ENCODE data around the gene TRMT1. TPM values are rescaled to one million over a fixed set of nuclear protein-coding genes. Genes with fewer than 3 reads are reported as not detected.
"Not testable (repeated sequence)": the region's sequence is repeated elsewhere in the genome, so short reads cannot be mapped to it uniquely, and the experiment has no call there.

Gene TRMT1
- total RNA-seq, 1 donor from 2014 or later = 28.0 TPM

DNA sequence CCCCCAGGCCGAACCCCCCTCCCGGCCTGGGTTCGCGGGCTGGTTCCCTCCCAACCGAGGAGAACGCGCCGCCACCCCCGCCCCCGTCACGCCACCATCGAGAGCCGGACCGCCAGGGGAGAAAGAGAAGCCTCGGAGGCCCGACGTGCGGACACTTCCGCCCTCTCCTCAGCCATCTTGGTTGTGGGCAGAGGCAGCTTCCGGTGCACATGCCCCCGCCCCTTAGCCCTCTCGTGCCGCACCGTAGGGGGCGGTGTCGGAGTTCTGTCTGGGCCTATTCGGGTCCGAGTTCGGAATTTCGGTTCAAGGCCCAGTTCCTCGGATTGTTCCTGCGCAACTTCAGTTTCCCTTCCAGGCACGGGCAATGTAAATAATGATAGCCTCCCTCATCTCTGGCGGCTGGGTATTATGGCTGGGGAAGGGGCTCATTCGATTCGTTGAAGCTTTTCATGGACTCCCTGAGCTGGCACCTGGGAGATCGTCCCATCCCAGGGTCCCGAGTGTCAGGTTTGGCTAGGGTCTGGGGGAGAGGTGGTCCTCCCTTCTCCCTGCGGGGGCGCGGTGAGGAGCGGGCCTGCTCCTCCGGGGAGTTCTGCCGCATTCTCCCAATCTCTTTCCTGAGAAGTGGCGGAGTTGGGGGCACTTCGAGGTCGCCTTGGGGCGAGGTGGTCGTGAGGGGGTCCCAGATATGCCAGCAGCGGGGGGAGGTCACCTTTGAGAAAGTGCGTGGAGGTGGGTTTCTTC is 33.8 kb upstream of the TRMT1 start, which contains the start of the genes IER2 and STX10:
IER2 (plus strand) TSS at position 225 of the 744 bp plus-strand sequence. CDS start 2,776 bp downstream, outside the sequence.
STX10 (minus strand) TSS at position 189 of the 744 bp plus-strand sequence. CDS start 202 bp downstream, outside the sequence.
- peaks cover 23% of the 10 kb centered on the region for H3K4me1 ChIP-seq

DNA sequence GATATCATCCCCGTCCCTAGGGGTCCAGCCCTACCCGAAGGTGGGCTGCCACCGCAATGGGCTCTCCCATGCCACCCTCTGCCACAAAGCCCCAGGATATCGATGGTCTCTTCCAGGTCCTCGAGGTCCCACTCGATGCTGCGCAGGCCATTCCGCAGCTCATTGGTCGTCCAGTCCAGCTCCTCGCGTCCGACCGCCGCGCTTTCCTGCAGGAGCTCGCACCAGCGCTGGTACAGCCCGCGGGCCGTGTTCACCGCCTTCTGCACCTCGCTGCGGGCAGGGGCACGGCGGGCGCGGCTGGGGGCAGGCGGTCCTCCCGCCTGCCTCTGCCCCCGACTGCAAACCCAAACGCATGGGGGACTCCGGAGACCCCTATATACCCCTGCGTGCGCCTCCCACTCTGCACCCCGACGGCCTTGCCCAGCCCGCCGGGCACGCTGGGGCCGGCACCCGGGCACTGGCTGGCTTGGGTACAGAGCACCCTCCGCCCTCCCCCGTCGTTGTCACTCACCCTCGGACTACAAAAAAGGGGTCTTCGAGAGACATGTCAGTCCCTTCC is 33.2 kb upstream of the TRMT1 start:
- H3K27me3 ChIP-seq = no peaks in the 10 kb centered on the region
- peaks cover 0 to under 1% of the 10 kb centered on the region in 2 donors for H3K36me3 ChIP-seq
- H3K4me1 ChIP-seq = peaks cover 16% of the 10 kb centered on the region
- H3K27ac ChIP-seq = peak overlapping the region; percentile 98
- no peaks in the 10 kb centered on the region for H3K9me3 ChIP-seq
- no peak for DNase-seq (ENCODE audit: extremely low spot score in 2 of 2)
- intact Hi-C loops (cut with DNase I) = loop anchor here (5.0 to 10.0 kb wide), 3 partner anchors 47 to 695 kb away; partner anchors contain the start of gene LYL1
- H3K4me3 ChIP-seq = peak overlapping the region; percentile 82 to 91
- TF ChIP-seq, protein P1, sequence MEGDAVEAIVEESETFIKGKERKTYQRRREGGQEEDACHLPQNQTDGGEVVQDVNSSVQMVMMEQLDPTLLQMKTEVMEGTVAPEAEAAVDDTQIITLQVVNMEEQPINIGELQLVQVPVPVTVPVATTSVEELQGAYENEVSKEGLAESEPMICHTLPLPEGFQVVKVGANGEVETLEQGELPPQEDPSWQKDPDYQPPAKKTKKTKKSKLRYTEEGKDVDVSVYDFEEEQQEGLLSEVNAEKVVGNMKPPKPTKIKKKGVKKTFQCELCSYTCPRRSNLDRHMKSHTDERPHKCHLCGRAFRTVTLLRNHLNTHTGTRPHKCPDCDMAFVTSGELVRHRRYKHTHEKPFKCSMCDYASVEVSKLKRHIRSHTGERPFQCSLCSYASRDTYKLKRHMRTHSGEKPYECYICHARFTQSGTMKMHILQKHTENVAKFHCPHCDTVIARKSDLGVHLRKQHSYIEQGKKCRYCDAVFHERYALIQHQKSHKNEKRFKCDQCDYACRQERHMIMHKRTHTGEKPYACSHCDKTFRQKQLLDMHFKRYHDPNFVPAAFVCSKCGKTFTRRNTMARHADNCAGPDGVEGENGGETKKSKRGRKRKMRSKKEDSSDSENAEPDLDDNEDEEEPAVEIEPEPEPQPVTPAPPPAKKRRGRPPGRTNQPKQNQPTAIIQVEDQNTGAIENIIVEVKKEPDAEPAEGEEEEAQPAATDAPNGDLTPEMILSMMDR (IDR thresholded peaks at IDR 0.05) = no peak
- TF ChIP-seq POLR2AphosphoS5 (IDR thresholded peaks at IDR 0.05; ENCODE audit: insufficient read depth in 1 of 2, low read depth in 1 of 2) (no peak), POLR2A (IDR thresholded peaks at IDR 0.05) (no peak)

More for the DNA sequence above, 33.8 kb upstream of the TRMT1 start, which contains the start of the genes IER2 and STX10:
- Histone ChIP-seq H3K27ac (peak within 1 kb of the TSS; percentile 98), H3K4me3 (peak within 1 kb of the TSS; percentile 82 to 91), H3K27me3 (no peaks in the 10 kb centered on the region), H3K9me3 (no peaks in the 10 kb centered on the region), H3K36me3 (no peaks in the 10 kb centered on the region)
- intact Hi-C loops (cut with DNase I) = loop anchor here (5.0 to 10.0 kb wide), 2 partner anchors 48 to 694 kb away; partner anchors contain the start of gene LYL1
- peak; percentile 95 to 99 for TF ChIP-seq POLR2AphosphoS5 (IDR thresholded peaks at IDR 0.05; ENCODE audit: insufficient read depth in 1 of 2, low read depth in 1 of 2)
- peak in 1 of 2 donors; percentile 91 for TF ChIP-seq POLR2A (IDR thresholded peaks at IDR 0.05)
- TF ChIP-seq, protein P1 (IDR thresholded peaks at IDR 0.05) = peak; percentile 53 to 59 (median 54)
- peak in 1 of 2 donors; percentile 98 for DNase-seq (ENCODE audit: extremely low spot score in 2 of 2)

DNA sequence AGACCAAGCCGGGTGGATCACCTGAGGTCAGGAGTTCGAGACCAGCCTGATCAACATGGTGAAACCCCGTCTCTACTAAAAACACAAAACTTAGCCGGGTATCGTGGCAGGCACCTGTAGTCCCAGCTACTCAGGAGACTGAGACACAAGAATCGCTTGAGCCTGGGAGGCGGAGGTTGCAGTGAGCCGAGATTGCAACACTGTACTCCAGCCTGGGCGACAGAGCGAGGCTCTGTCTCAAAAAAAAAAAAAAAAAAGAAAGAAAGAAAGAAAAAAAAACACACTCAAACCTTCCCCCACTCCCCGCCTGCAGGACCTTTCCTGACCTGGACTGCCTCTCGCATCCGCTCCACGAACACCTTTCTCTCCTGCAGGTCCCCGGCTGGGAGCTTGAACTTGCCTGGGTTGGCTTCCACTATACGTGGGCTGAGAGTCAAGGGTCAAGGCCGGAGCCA is 32.7 kb upstream of the TRMT1 start:
- DNase-seq (ENCODE audit: extremely low spot score in 2 of 2); H3K9me3 ChIP-seq; H3K36me3 ChIP-seq; H3K27me3 ChIP-seq: not testable (repeated sequence)
- Histone ChIP-seq H3K27ac (peak overlapping the region; percentile 98), H3K4me1 (peaks cover 14% of the 10 kb centered on the region), H3K4me3 (peak overlapping the region; percentile 82 to 91)
- intact Hi-C loops (cut with DNase I) = loop anchor here (10.0 kb wide), 1 partner anchor 86 kb away; no protein-coding TSS in a partner anchor

DNA sequence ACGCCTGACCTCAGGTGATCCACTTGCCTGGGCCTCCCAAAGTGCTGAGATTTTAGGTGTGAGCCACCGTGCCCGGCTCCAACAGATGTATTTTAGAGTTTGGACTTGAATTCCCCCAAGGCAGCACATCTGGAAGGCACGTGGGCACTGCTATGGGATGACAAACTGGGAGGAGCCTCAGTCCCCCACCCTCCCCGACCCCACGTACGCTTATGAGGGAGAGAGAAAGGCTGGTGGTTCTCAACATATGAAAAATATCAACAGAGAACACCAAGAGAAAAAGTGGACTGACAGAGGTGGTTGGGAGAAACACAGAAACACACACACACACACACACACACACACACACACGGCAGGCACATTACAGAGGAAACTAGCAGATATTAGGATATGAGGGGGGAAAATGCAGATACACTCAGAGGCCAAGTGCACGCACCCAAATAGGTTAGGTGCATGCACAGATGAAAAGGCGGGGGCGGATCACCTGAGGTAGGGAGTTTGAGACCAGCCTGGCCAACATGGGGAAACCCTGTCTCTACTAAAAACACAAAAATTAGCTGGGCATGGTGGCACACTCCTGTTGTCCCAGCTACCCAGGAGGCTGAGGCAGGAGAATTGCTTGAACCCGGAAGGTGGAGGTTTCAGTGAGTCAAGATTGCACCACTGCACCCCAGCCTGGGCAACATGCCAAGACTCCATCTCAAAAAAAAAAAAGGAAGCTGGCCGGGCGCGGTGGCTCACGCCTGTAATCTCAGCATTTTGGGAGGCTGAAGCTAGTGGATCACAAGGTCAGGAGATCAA is 30.4 kb upstream of the TRMT1 start:
- no peak overlapping the region for H3K4me3 ChIP-seq
- DNase-seq (ENCODE audit: extremely low spot score in 2 of 2) = no peak
- H3K27me3 ChIP-seq = no peaks in the 10 kb centered on the region
- TF ChIP-seq POLR2AphosphoS5 (IDR thresholded peaks at IDR 0.05; ENCODE audit: insufficient read depth in 1 of 2, low read depth in 1 of 2) (peak in 1 of 2 donors; percentile 21), POLR2A (IDR thresholded peaks at IDR 0.05) (no peak)
- TF ChIP-seq, protein P1 (IDR thresholded peaks at IDR 0.05) = no peak
- H3K27ac ChIP-seq = no peak overlapping the region
- H3K9me3 ChIP-seq = no peaks in the 10 kb centered on the region
- intact Hi-C loops (cut with DNase I) = loop anchor here (10.0 kb wide), 1 partner anchor 88 kb away; no protein-coding TSS in a partner anchor
- H3K36me3 ChIP-seq = peaks cover 0 to 9% of the 10 kb centered on the region in 2 donors
- peaks cover 14% of the 10 kb centered on the region for H3K4me1 ChIP-seq
